Parathyroid adenoma (tissue), 2 donors: Measurements from ENCODE around the gene ZNF511.

ENCODE experiments used
- H2AFZ ChIP-seq: fragments of 300-600 bp; sonication (generic); one replicate; pipeline ENCODE4 v1.7.0; 2017; ENCODE audit warnings: antibody characterized with exemption, mild to moderate bottlenecking
- H3K27ac ChIP-seq: fragments of 300-600 bp; sonication (generic); one replicate; pipeline ENCODE4 v1.7.0; 2017
- H3K27me3 ChIP-seq: fragments of 300-600 bp; sonication (generic); one replicate; pipeline ENCODE4 v1.7.0; 2017; ENCODE audit warnings: low read length; ENCODE audit not compliant: control insufficient read depth, insufficient read depth
- H3K36me3 ChIP-seq: fragments of 300-600 bp; sonication (generic); one replicate; pipeline ENCODE4 v1.7.0; 2017; ENCODE audit warnings: low read length; ENCODE audit not compliant: control insufficient read depth, insufficient read depth
- H3K4me1 ChIP-seq: fragments of 300-600 bp; sonication (generic); one replicate; pipeline ENCODE4 v1.7.0; 2017; ENCODE audit warnings: control low read depth
- H3K4me2 ChIP-seq: fragments of 300-600 bp; sonication (generic); one replicate; pipeline ENCODE4 v1.7.0; 2017; ENCODE audit warnings: low read length
- H3K4me3 ChIP-seq: fragments of 300-600 bp; sonication (generic); one replicate; pipeline ENCODE4 v1.7.0; 2017; ENCODE audit warnings: low read depth, low read length
- H3K79me2 ChIP-seq: fragments of 300-600 bp; sonication (generic); one replicate; pipeline ENCODE4 v1.7.0; 2017; ENCODE audit warnings: control low read depth
- H3K9ac ChIP-seq: fragments of 300-600 bp; sonication (generic); one replicate; pipeline ENCODE4 v1.7.0; 2017; ENCODE audit warnings: mild to moderate bottlenecking
- H3K9me3 ChIP-seq: fragments of 300-600 bp; sonication (generic); one replicate; pipeline ENCODE4 v1.7.0; 2017; ENCODE audit warnings: low read length; ENCODE audit not compliant: control insufficient read depth
- TF ChIP-seq, protein P1 (sequence below): fragments of 300-600 bp; sonication (generic); IDR thresholded peaks from one replicate; pipeline ENCODE4 v1.7.0; 2017; ENCODE audit warnings: antibody characterized with exemption, mild to moderate bottlenecking
- donor health status: primary hyperparathyroidism.

The ZNF511 gene

DNA sequence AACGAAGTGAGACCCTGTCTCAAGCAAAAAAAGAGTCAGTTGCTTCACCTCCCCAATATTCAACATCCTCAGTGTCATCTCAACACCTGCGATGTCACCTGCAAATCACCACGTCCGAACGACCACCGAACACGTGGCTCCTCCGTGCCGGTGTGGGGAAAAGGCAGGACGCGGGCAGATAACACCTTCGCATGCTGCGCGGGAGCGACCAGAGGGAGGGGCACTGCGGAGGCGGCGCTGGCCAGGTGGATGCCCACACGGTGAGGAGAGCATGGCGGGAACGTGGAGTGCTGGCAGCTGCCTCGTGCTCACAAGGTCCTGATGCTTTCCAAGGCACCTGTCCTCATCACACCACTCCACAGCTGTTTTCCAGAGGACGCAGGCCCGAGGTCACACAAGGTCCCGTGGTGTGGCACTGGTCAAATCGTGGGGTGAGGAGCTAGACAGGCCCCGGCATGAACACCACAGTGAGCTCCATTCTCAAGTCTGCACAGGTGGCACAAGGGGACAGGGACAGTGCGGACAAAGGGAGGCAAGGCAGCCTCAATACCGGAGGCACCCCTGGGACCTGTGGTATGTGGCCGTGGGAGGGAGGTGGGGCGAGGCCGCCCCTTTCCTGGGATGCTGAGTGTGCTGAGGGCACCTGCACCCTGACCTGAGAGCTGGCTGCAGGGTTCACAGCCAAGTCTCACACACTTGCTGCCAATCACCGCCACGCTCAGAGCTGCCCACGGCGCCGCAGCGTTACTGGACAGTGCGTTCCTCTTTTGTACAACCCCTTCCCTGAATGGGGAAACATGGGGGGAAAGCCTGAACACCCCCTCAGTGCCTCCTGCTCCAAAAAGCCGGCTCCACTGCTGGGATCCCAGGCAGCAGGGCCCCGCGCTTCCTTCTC is 13.0 kb upstream of the ZNF511 start:
- no peaks in the 10 kb centered on the region for H3K9me3 ChIP-seq
- H3K4me3 ChIP-seq: no peak overlapping the region
- H2AFZ ChIP-seq: no peak overlapping the region
- no peaks in the 10 kb centered on the region for H3K27me3 ChIP-seq
- H3K79me2 ChIP-seq: peaks cover 14% of the 10 kb centered on the region
- H3K4me1 ChIP-seq: no peaks in the 10 kb centered on the region
- H3K9ac ChIP-seq: no peak overlapping the region
- no peak overlapping the region for H3K4me2 ChIP-seq
- TF ChIP-seq, protein P1, sequence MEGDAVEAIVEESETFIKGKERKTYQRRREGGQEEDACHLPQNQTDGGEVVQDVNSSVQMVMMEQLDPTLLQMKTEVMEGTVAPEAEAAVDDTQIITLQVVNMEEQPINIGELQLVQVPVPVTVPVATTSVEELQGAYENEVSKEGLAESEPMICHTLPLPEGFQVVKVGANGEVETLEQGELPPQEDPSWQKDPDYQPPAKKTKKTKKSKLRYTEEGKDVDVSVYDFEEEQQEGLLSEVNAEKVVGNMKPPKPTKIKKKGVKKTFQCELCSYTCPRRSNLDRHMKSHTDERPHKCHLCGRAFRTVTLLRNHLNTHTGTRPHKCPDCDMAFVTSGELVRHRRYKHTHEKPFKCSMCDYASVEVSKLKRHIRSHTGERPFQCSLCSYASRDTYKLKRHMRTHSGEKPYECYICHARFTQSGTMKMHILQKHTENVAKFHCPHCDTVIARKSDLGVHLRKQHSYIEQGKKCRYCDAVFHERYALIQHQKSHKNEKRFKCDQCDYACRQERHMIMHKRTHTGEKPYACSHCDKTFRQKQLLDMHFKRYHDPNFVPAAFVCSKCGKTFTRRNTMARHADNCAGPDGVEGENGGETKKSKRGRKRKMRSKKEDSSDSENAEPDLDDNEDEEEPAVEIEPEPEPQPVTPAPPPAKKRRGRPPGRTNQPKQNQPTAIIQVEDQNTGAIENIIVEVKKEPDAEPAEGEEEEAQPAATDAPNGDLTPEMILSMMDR: no peak
- H3K36me3 ChIP-seq: no peaks in the 10 kb centered on the region
- H3K27ac ChIP-seq: no peak overlapping the region

DNA sequence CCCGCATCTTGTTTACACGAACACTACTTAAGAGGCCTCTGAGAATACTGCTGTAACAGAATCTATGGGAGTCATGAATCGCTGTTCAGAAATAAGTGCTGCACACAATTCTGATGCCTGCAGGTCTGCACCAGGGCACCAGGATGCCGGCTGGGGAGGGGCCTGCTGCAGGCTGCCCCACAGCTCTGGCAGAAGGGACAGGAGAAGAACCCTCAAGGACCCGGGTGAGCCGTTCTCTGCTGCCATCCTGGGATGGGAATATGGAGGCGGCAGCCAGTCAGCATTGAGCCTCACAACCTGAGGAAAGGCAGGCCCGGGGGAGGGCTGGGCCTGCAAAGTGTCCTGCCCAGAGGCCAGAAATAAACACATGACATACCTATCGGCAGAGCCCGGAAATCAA is 11.2 kb upstream of the ZNF511 start:
- Histone ChIP-seq H3K27me3 (no peaks in the 10 kb centered on the region), H3K9ac (no peak overlapping the region), H3K27ac (no peak overlapping the region), H3K79me2 (peaks cover 20% of the 10 kb centered on the region), H3K9me3 (no peaks in the 10 kb centered on the region), H3K4me3 (no peak overlapping the region), H2AFZ (no peak overlapping the region), H3K4me1 (no peaks in the 10 kb centered on the region), H3K4me2 (no peak overlapping the region), H3K36me3 (no peaks in the 10 kb centered on the region)
- TF ChIP-seq, protein P1: no peak

- Histone ChIP-seq H3K4me2 (no peak overlapping the region), H2AFZ (no peak overlapping the region), H3K4me1 (no peaks in the 10 kb centered on the region), H3K9me3 (no peaks in the 10 kb centered on the region), H3K79me2 (peaks cover 29% of the 10 kb centered on the region), H3K4me3 (no peak overlapping the region), H3K9ac (no peak overlapping the region), H3K36me3 (no peaks in the 10 kb centered on the region), H3K27ac (no peak overlapping the region), H3K27me3 (no peaks in the 10 kb centered on the region)
- TF ChIP-seq, protein P1: no peak
These were observed 10.2 kb upstream of the ZNF511 start for GRCh38 chr10:133298466-133298865.

GRCh38 chr10:133299224-133299623 is 9.5 kb upstream of the ZNF511 start:
- no peak overlapping the region for H2AFZ ChIP-seq
- no peaks in the 10 kb centered on the region for H3K9me3 ChIP-seq
- no peak overlapping the region for H3K4me3 ChIP-seq
- no peak overlapping the region for H3K27ac ChIP-seq
- H3K4me1 ChIP-seq: peaks cover 7% of the 10 kb centered on the region
- no peak overlapping the region for H3K4me2 ChIP-seq
- TF ChIP-seq, protein P1: no peak
- H3K36me3 ChIP-seq: no peaks in the 10 kb centered on the region
- H3K9ac ChIP-seq: no peak overlapping the region
- no peaks in the 10 kb centered on the region for H3K27me3 ChIP-seq
- peaks cover 36% of the 10 kb centered on the region for H3K79me2 ChIP-seq

- no peak overlapping the region for H2AFZ ChIP-seq
- H3K27ac ChIP-seq: no peak overlapping the region
- H3K9ac ChIP-seq: no peak overlapping the region
- H3K36me3 ChIP-seq: no peaks in the 10 kb centered on the region
- TF ChIP-seq, protein P1: no peak
- peaks cover 38% of the 10 kb centered on the region for H3K79me2 ChIP-seq
- H3K27me3 ChIP-seq: no peaks in the 10 kb centered on the region
- H3K9me3 ChIP-seq: no peaks in the 10 kb centered on the region
- peaks cover 10% of the 10 kb centered on the region for H3K4me1 ChIP-seq
- H3K4me2 ChIP-seq: no peak overlapping the region
- no peak overlapping the region for H3K4me3 ChIP-seq
These were observed 9.0 kb upstream of the ZNF511 start for GRCh38 chr10:133299738-133300137.
